Testis (tissue), 3 donors: ENCODE measurements around the gene SYVN1. TPM values are rescaled to one million over a fixed set of nuclear protein-coding genes. Genes with fewer than 3 reads are reported as not detected.

Experiments used
- DNase-seq: peaks from one replicate; pipeline ENCODE4 v3.0.0-alpha.2; 2019
- H3K27ac ChIP-seq, 2 donors: fragments of 200-600 bp; sonication (generic); one replicate each; pipeline ENCODE4 v1.5.1; 2019
- H3K27me3 ChIP-seq: fragments of 200-600 bp; sonication (generic); one replicate; pipeline ENCODE4 v1.5.1; 2019
- H3K36me3 ChIP-seq: fragments of 200-600 bp; sonication (generic); one replicate; pipeline ENCODE4 v1.5.1; 2017; ENCODE audit warnings: low read depth; ENCODE audit errors: missing control alignments
- H3K4me1 ChIP-seq: fragments of 200-600 bp; sonication (generic); one replicate; pipeline ENCODE4 v1.5.1; 2019
- H3K4me3 ChIP-seq, 2 donors: fragments of 200-600 bp; sonication (generic); one replicate each; pipeline ENCODE4 v1.5.1; 2017 to 2019
- H3K9me3 ChIP-seq: fragments of 200-600 bp; sonication (generic); one replicate; pipeline ENCODE4 v1.5.1; 2017
- CTCF ChIP-seq, 3 experiments: fragments of 450-650 bp in 2 of 3; fragments of 200-600 bp in 1 of 3; sonication (generic) in 1 of 3; IDR thresholded peaks; one replicate each; pipeline ENCODE4 v1.5.1; 2016 to 2019; ENCODE audit warnings: antibody characterized with exemption in 3 of 3, mild to moderate bottlenecking in 2 of 3, moderate library complexity in 1 of 3
- POLR2A ChIP-seq: fragments of 450-650 bp; IDR thresholded peaks from one replicate; pipeline ENCODE4 v1.6.1; 2017; ENCODE audit warnings: antibody characterized with exemption, mild to moderate bottlenecking, moderate library complexity
- WGBS, 2 donors: methylation state at CpG; one replicate each; pipeline ENCODE4 v1.1.5; 2018; 5-methylcytosine and 5-hydroxymethylcytosine counted together
- intact Hi-C: fragments of 100-400 bp; cut with DNase I; formaldehyde crosslinking; loops from one replicate; pipeline ENCODE4 v1.15.1; 2023; ENCODE audit warnings: low total_unique reads
- polyA plus RNA-seq: library from polyadenylated mRNA; stranded (reverse); fragments of 350-450 nt; fragmentation: Illumina TruSeq; extraction: RNeasy Lipid Tissue Mini Kit (QIAGEN cat#74804); gene quantifications from one replicate; pipeline ENCODE4 v1.2.3, GENCODE V29; 2014; ENCODE audit warnings: low read depth, low replicate concordance; ENCODE audit not compliant: insufficient read depth
- total RNA-seq, 2 donors: library from RNA; depleted of rRNA; stranded (reverse); fragments of >200 nt; gene quantifications; one replicate each; pipeline ENCODE4 v1.2.3, GENCODE V29; 2016

SYVN1 gene
- total and polyA plus RNA-seq, 3 donors from 2014 or later, result 62.0 to 87.2 (median 67.4) TPM

GRCh38 chr11:65107078-65107477, 27.2 kb downstream of the SYVN1 start:
- Histone ChIP-seq H3K9me3 (no peaks in the 10 kb centered on the region), H3K27ac (no peak overlapping the region), H3K27me3 (no peaks in the 10 kb centered on the region), H3K36me3 (no peaks in the 10 kb centered on the region), H3K4me3 (no peak overlapping the region), H3K4me1 (peaks cover 10% of the 10 kb centered on the region)
- DNase-seq, result no peak
- WGBS, 2 donors, result 58 to 85% methylated on average over 14 to 15 of the region's 15 CpGs
- TF ChIP-seq CTCF (IDR thresholded peaks at IDR 0.05), result no peak
- no peak for TF ChIP-seq POLR2A
- intact Hi-C loops, result no loop called here

- no peaks in the 10 kb centered on the region for H3K9me3 ChIP-seq
- TF ChIP-seq CTCF (IDR thresholded peaks at IDR 0.05), result no peak
- TF ChIP-seq POLR2A, result no peak
- WGBS, 2 donors, result 65 to 69% methylated on average over 4 of the region's 4 CpGs
- peak overlapping the region; percentile 15 to 26 for H3K27ac ChIP-seq
- intact Hi-C loops, result no loop called here
- no peaks in the 10 kb centered on the region for H3K27me3 ChIP-seq
- H3K36me3 ChIP-seq, result no peaks in the 10 kb centered on the region
- H3K4me1 ChIP-seq, result peaks cover 7% of the 10 kb centered on the region
- DNase-seq, result no peak
- no peak overlapping the region for H3K4me3 ChIP-seq
Observed at GRCh38 chr11:65104628-65105027, 29.7 kb downstream of the SYVN1 start.

- peak overlapping the region; percentile 26 to 68 for H3K27ac ChIP-seq
- H3K36me3 ChIP-seq, result no peaks in the 10 kb centered on the region
- H3K27me3 ChIP-seq, result no peaks in the 10 kb centered on the region
- H3K4me1 ChIP-seq, result peaks cover 7% of the 10 kb centered on the region
- no peak overlapping the region for H3K4me3 ChIP-seq
- no peaks in the 10 kb centered on the region for H3K9me3 ChIP-seq
- TF ChIP-seq CTCF (IDR thresholded peaks at IDR 0.05), result no peak
- intact Hi-C loops, result no loop called here
- no peak for DNase-seq
Observed at GRCh38 chr11:65103476-65103875, 30.8 kb downstream of the SYVN1 start.

GRCh38 chr11:65102142-65103095, 31.9 kb downstream of the SYVN1 start:
- TF ChIP-seq CTCF (IDR thresholded peaks at IDR 0.05) (no peak), POLR2A (no peak)
- H3K27me3 ChIP-seq, result no peaks in the 10 kb centered on the region
- 82 to 84% methylated on average over 8 of the region's 8 CpGs for WGBS, 2 donors
- H3K9me3 ChIP-seq, result no peaks in the 10 kb centered on the region
- DNase-seq, result no peak
- H3K36me3 ChIP-seq, result no peaks in the 10 kb centered on the region
- H3K4me1 ChIP-seq, result peaks cover 8% of the 10 kb centered on the region
- intact Hi-C loops, result no loop called here
- no peak overlapping the region for H3K4me3 ChIP-seq
- H3K27ac ChIP-seq, result no peak overlapping the region
